ENCODE measurements around the gene CARD14. TPM values are rescaled to one million over a fixed set of nuclear protein-coding genes. Genes with fewer than 3 reads are reported as not detected.
"Not testable (repeated sequence)": the region's sequence is repeated elsewhere in the genome, so short reads cannot be mapped to it uniquely, and the experiment has no call there.

CARD14 gene
- total RNA-seq, 2 experiments from 2014 or later, result not detected

DNA sequence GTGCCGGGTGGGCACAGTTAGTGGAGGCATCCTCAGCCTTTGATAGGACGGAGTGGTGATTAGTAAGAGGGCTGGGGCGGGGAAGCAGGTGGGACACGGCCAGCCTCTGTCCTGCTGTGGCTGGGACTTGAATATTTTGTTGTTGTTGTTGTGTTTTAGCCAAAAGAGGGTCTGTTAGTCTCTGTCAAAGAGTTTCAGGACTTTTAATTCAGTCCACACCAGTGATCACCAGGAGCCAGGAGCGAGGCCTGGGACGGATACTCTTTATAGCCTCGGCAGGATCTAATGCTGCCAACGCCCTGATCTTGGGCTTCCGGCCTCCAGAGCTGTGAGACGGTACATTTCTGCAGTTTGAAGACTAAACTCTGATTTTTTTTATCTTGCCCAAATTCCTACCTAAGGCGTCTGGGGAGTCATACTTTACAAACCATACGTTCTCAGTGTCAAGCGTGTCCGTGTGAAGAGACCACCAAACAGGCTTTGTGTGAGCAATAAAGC is 87.9 kb downstream of the CARD14 start:
- H3K4me1 Mint-ChIP-seq (ENCODE audit: low read depth), result peaks cover 46% of the 10 kb centered on the region
- POLR2A ChIA-PET, result interaction anchor here (0.8 kb wide), 1 partner anchor 128 kb away, joined by 4 read pairs; no protein-coding TSS in a partner anchor

DNA sequence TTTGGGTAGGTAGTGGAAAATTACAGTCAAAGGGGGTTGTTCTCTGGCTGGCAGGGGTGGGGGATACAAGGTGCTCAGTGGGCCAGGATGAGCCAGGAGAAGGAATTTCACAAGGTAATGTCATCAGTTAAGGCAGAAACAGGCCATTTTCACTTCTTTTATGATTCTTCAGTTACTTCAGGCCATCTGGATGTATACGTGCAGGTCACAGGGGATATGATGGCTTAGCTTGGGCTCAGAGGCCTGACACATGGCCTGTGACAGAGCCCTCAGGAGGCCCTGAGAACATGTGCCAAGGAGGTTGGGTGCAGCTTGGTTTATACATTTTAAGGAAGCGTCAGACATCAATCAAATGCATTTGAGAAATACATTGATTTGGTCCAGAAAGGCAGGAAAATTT is 88.5 kb downstream of the CARD14 start:
- peak overlapping the region; percentile 98 for H3K27ac Mint-ChIP-seq
- H3K9me3 ChIP-seq (ENCODE audit: control insufficient read depth in 1 of 2, insufficient read depth in 1 of 2, low read length in 2 of 2); H3K36me3 ChIP-seq (ENCODE audit: insufficient read depth, low read length); H3K27me3 ChIP-seq (ENCODE audit: control insufficient read depth in 1 of 2, insufficient read depth in 2 of 2, low read length in 2 of 2); H3K4me3 ChIP-seq (ENCODE audit: low read length); ATAC-seq (ENCODE audit: poor library complexity); H3K9me3 Mint-ChIP-seq; DNase-seq; H3K27me3 Mint-ChIP-seq; CTCF ChIA-PET; H3K36me3 Mint-ChIP-seq (ENCODE audit: low read depth): not testable (repeated sequence)
- POLR2A ChIA-PET, result interaction anchor here (0.8 kb wide), 2 partner anchors 17 to 127 kb away, joined by 3 to 4 read pairs; no protein-coding TSS in a partner anchor
- H3K27ac ChIP-seq (ENCODE audit: low read depth in 1 of 2, low read length in 2 of 2), result peak overlapping the region in 1 of 2 donors; percentile 18
- H3K4me1 Mint-ChIP-seq (ENCODE audit: low read depth), result peaks cover 43% of the 10 kb centered on the region
- intact Hi-C loops (cut with DNase I, micrococcal nuclease), result loop anchor here in 1 of 2 experiments (2.0 to 10.0 kb wide), 2 partner anchors 39 to 253 kb away; no protein-coding TSS in a partner anchor
- H3K4me1 ChIP-seq (ENCODE audit: insufficient read depth, low read length), result peaks cover 68% of the 10 kb centered on the region
- peak overlapping the region; percentile 97 for H3K4me3 Mint-ChIP-seq

More for the DNA sequence above, 87.9 kb downstream of the CARD14 start:
- H3K36me3 ChIP-seq (ENCODE audit: insufficient read depth, low read length), result no peaks in the 10 kb centered on the region
- H3K27ac ChIP-seq (ENCODE audit: low read depth in 1 of 2, low read length in 2 of 2), result no peak overlapping the region
- no peak overlapping the region for H3K4me3 ChIP-seq (ENCODE audit: low read length)
- peak overlapping the region; percentile 97 for H3K4me3 Mint-ChIP-seq
- peaks cover 68% of the 10 kb centered on the region for H3K4me1 ChIP-seq (ENCODE audit: insufficient read depth, low read length)
- H3K9me3 Mint-ChIP-seq, result no peaks in the 10 kb centered on the region
- DNase-seq (peak in 2 of 14 experiments; percentile 19 to 30), ATAC-seq (ENCODE audit: poor library complexity) (no peak)
- H3K27me3 Mint-ChIP-seq, result no peaks in the 10 kb centered on the region
- TF ChIP-seq, protein P1, sequence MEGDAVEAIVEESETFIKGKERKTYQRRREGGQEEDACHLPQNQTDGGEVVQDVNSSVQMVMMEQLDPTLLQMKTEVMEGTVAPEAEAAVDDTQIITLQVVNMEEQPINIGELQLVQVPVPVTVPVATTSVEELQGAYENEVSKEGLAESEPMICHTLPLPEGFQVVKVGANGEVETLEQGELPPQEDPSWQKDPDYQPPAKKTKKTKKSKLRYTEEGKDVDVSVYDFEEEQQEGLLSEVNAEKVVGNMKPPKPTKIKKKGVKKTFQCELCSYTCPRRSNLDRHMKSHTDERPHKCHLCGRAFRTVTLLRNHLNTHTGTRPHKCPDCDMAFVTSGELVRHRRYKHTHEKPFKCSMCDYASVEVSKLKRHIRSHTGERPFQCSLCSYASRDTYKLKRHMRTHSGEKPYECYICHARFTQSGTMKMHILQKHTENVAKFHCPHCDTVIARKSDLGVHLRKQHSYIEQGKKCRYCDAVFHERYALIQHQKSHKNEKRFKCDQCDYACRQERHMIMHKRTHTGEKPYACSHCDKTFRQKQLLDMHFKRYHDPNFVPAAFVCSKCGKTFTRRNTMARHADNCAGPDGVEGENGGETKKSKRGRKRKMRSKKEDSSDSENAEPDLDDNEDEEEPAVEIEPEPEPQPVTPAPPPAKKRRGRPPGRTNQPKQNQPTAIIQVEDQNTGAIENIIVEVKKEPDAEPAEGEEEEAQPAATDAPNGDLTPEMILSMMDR (IDR thresholded peaks at IDR 0.05), result no peak
- no peaks in the 10 kb centered on the region for H3K9me3 ChIP-seq (ENCODE audit: control insufficient read depth in 1 of 2, insufficient read depth in 1 of 2, low read length in 2 of 2)
- H3K27me3 ChIP-seq (ENCODE audit: control insufficient read depth in 1 of 2, insufficient read depth in 2 of 2, low read length in 2 of 2), result no peaks in the 10 kb centered on the region
- intact Hi-C loops (cut with DNase I, micrococcal nuclease), result loop anchor here in 1 of 2 experiments (2.0 to 10.0 kb wide), 2 partner anchors 39 to 253 kb away; no protein-coding TSS in a partner anchor
- peaks cover 10% of the 10 kb centered on the region for H3K36me3 Mint-ChIP-seq (ENCODE audit: low read depth)
- peak overlapping the region; percentile 98 for H3K27ac Mint-ChIP-seq
- CTCF ChIA-PET, result no interaction called here

Other genes starting within 250 kb of the CARD14 start
- gene TBC1D16, start 134.2 kb upstream of the CARD14 start, total RNA-seq, result 1 to 10 TPM; 1.9 to 2.5 TPM
- gene CCDC40, start 133.4 kb upstream of the CARD14 start, total RNA-seq, result under 1 TPM; 0.64 to 0.77 TPM
- 10 to 100 TPM; 22.2 to 22.4 TPM for gene GAA, start 68.4 kb upstream of the CARD14 start, total RNA-seq
- gene EIF4A3, start 22.9 kb upstream of the CARD14 start, total RNA-seq, result 10 to 100 TPM; 79.6 to 79.7 TPM
- 100 to 1,000 TPM in 1 of 2 experiments, 10 to 100 TPM in 1; 97.9 to 102 TPM for gene SGSH, start 50.3 kb downstream of the CARD14 start, total RNA-seq
- gene SLC26A11, start 50.4 kb downstream of the CARD14 start, total RNA-seq, result 10 to 100 TPM; 46.5 to 50.9 TPM
- gene RNF213, start 90.8 kb downstream of the CARD14 start, total RNA-seq, result 100 to 1,000 TPM; 290 to 312 TPM
- gene ENDOV, start 245.1 kb downstream of the CARD14 start, total RNA-seq, result 10 to 100 TPM; 10.1 to 12.0 TPM